SK-N-SH (cell line): Measurements from ENCODE around the gene GSTM3. TPM values are rescaled to one million over a fixed set of nuclear protein-coding genes. Genes with fewer than 3 reads are reported as not detected.

ENCODE experiments used
- CTCF ChIA-PET: fragments of 300-600, 350-600 bp; formaldehyde crosslinking; extraction: SDS; loops from one replicate; lab custom pipeline; 2021; lab: Yijun Ruan, JAX
- POLR2A ChIA-PET: fragments of 350-600 bp; sonication (Branson Sonifier 250); formaldehyde crosslinking; extraction: SDS; loops from one replicate; lab custom pipeline; 2020; ENCODE audit warnings: antibody characterized with exemption, inconsistent platforms; lab: Yijun Ruan, JAX
- DNase-seq: peaks from one replicate; pipeline ENCODE4 v3.0.0; 2012
- H2AFZ ChIP-seq: fragments of 200-600 bp; sonication (generic); 2 replicates; pipeline ENCODE4 v1.8.1; 2016; ENCODE audit warnings: antibody characterized with exemption, mild to moderate bottlenecking, low read depth
- H3F3A ChIP-seq: fragments of 200-600 bp; sonication (generic); replicated peaks from 2 replicates; pipeline ENCODE3; 2016; ENCODE audit warnings: antibody characterized with exemption, mild to moderate bottlenecking; ENCODE audit not compliant: insufficient read depth
- H3K27ac ChIP-seq, 2 experiments: fragments of 200-500 bp in 1 of 2; fragments of 200-600 bp in 1 of 2; sonication (Bioruptor generic) in 1 of 2; sonication (generic), shearing (Covaris generic) in 1 of 2; 2 replicates each; pipeline versions ENCODE4 v1.5.1 to v1.6.1; 2014 to 2016; ENCODE audit warnings: low read depth in 2 of 2, inconsistent platforms in 1 of 2, low read length in 1 of 2, mild to moderate bottlenecking in 1 of 2, mixed read lengths in 1 of 2
- H3K27me3 ChIP-seq: fragments of 200-600 bp; sonication (generic), shearing (Covaris generic); 2 replicates; pipeline ENCODE4 v1.6.1; 2016; ENCODE audit warnings: mixed run types; ENCODE audit not compliant: insufficient read depth
- H3K36me3 ChIP-seq, 2 experiments: fragments of 200-500 bp in 1 of 2; fragments of 200-600 bp in 1 of 2; sonication (Bioruptor generic) in 1 of 2; sonication (generic) in 1 of 2; replicated peaks in 1 of 2; 2 replicates each; pipeline versions ENCODE3 to v1.5.1; 2014 to 2016; ENCODE audit warnings: low read length in 1 of 2, mild to moderate bottlenecking in 1 of 2; ENCODE audit not compliant: insufficient read depth in 2 of 2, control insufficient read depth in 1 of 2
- H3K4me1 ChIP-seq, 2 experiments: fragments of 200-500 bp in 1 of 2; fragments of 200-600 bp in 1 of 2; sonication (Bioruptor generic) in 1 of 2; sonication (generic), shearing (Covaris generic) in 1 of 2; 2 replicates each; pipeline versions ENCODE4 v1.5.1 to v1.6.1; 2014 to 2016; ENCODE audit warnings: low read depth in 1 of 2, low read length in 1 of 2, mixed run types in 1 of 2; ENCODE audit not compliant: insufficient read depth in 2 of 2, control insufficient read depth in 1 of 2
- H3K4me2 ChIP-seq: fragments of 200-600 bp; sonication (generic), shearing (Covaris generic); 2 replicates; pipeline ENCODE4 v1.6.1; 2017; ENCODE audit warnings: mixed run types
- H3K4me3 ChIP-seq, 2 experiments: fragments of 200-500 bp in 1 of 2; fragments of 200-600 bp in 1 of 2; sonication (Bioruptor generic) in 1 of 2; sonication (generic), shearing (Covaris generic) in 1 of 2; 2 replicates each; pipeline versions ENCODE4 v1.5.1 to v1.8.1; 2014 to 2016; ENCODE audit warnings: low read depth in 2 of 2, inconsistent platforms in 1 of 2, low read length in 1 of 2, mild to moderate bottlenecking in 1 of 2, mixed read lengths in 1 of 2, moderate library complexity in 1 of 2
- H3K79me2 ChIP-seq: fragments of 200-600 bp; sonication (generic); 2 replicates; pipeline ENCODE4 v1.8.1; 2017; ENCODE audit warnings: mild to moderate bottlenecking; ENCODE audit not compliant: insufficient read depth
- H3K9ac ChIP-seq: fragments of 200-600 bp; sonication (generic); 2 replicates; pipeline ENCODE4 v1.6.1; 2017; ENCODE audit warnings: mixed run types
- H3K9me2 ChIP-seq: fragments of 200-600 bp; sonication (generic); 2 replicates; pipeline ENCODE4 v1.6.1; 2017; ENCODE audit warnings: mixed run types
- H3K9me3 ChIP-seq: fragments of 200-600 bp; sonication (generic); 2 replicates; pipeline ENCODE4 v1.6.1; 2017; ENCODE audit warnings: mixed run types, mild to moderate bottlenecking, moderate library complexity
- H4K20me1 ChIP-seq: fragments of 200-600 bp; sonication (generic); 2 replicates; pipeline ENCODE4 v1.6.1; 2017; ENCODE audit warnings: mild to moderate bottlenecking, mixed run types; ENCODE audit not compliant: insufficient read depth
- CHD2 ChIP-seq: fragments of 150-350 bp; IDR thresholded peaks from 2 replicates; pipeline ENCODE4 v1.6.1; 2018; ENCODE audit warnings: low read length; ENCODE audit not compliant: partially characterized antibody
- EP300 ChIP-seq, 2 experiments: IDR thresholded peaks; 2 replicates each; pipeline versions ENCODE4 v1.4.0 to v1.6.1; 2012; ENCODE audit warnings: borderline replicate concordance in 1 of 2, low read depth in 1 of 2, low read length in 1 of 2
- FOXJ3 ChIP-seq: sonication (generic); formaldehyde crosslinking; IDR thresholded peaks from 2 replicates; pipeline ENCODE4 v1.5.1; 2020; ENCODE audit warnings: mild to moderate bottlenecking, missing genetic modification reagents
- FOXM1 ChIP-seq: IDR thresholded peaks from 2 replicates; pipeline ENCODE4 v1.4.0; 2012; ENCODE audit warnings: low read depth, mild to moderate bottlenecking
- GABPA ChIP-seq: IDR thresholded peaks from 2 replicates; pipeline ENCODE4 v1.4.0; 2012; ENCODE audit warnings: low read depth, mild to moderate bottlenecking
- JUND ChIP-seq: IDR thresholded peaks from 2 replicates; pipeline ENCODE4 v1.4.0; 2012
- MAX ChIP-seq: IDR thresholded peaks from 2 replicates; pipeline ENCODE4 v1.4.0; 2012; ENCODE audit warnings: low read depth
- MEF2A ChIP-seq: IDR thresholded peaks from 2 replicates; pipeline ENCODE4 v1.4.0; 2012; ENCODE audit warnings: low read depth, borderline replicate concordance
- MXI1 ChIP-seq: IDR thresholded peaks from 2 replicates; pipeline ENCODE4 v1.6.1; 2012; ENCODE audit warnings: mild to moderate bottlenecking, low read depth, low read length, improper control_type of control experiment
- RAD21 ChIP-seq: IDR thresholded peaks from 2 replicates; pipeline ENCODE4 v1.6.1; 2012; ENCODE audit warnings: mild to moderate bottlenecking, low read length
- REST ChIP-seq: IDR thresholded peaks from 2 replicates; pipeline ENCODE4 v1.6.1; 2012; ENCODE audit warnings: mild to moderate bottlenecking, low read depth, low read length, moderate library complexity
- SIN3A ChIP-seq: IDR thresholded peaks from 2 replicates; pipeline ENCODE4 v1.6.1; 2012; ENCODE audit warnings: low read depth, mild to moderate bottlenecking, low read length, moderate library complexity, borderline replicate concordance
- TAF1 ChIP-seq: IDR thresholded peaks from 2 replicates; pipeline ENCODE4 v1.6.1; 2012; ENCODE audit warnings: low read depth, mild to moderate bottlenecking, low read length, moderate library complexity, borderline replicate concordance
- WGBS: methylation state at CpG from one replicate; pipeline ENCODE4 v1.1.6; 2017; ENCODE audit warnings: low lambda C conversion rate; 5-methylcytosine and 5-hydroxymethylcytosine counted together
- polyA plus RNA-seq, 3 experiments: library from polyadenylated mRNA; depleted of rRNA; stranded (reverse); fragments of >200 nt; gene quantifications; 2 replicates each; pipeline ENCODE4 v1.2.3, GENCODE V29; 2012
- TF ChIP-seq, protein P1 (sequence below): fragments of 150-350 bp; IDR thresholded peaks from 2 replicates; pipeline ENCODE4 v1.6.1; 2017; ENCODE audit warnings: antibody characterized with exemption, low read length, low read depth, borderline replicate concordance
- TF ChIP-seq, protein P2 (sequence below): IDR thresholded peaks from 2 replicates; pipeline ENCODE4 v1.4.0; 2012; ENCODE audit warnings: low read depth, borderline replicate concordance

Gene GSTM3
- polyA plus RNA-seq, 1 of the 3 experiments (the other 2 are of a cell fraction): 86.6 TPM

GRCh38 chr1:109722908-109723691, 17.7 kb downstream of the GSTM3 start:
- 88% methylated on average over 7 of the region's 7 CpGs for WGBS
- H2AFZ ChIP-seq: no peak overlapping the region
- H3K9me3 ChIP-seq: no peaks in the 10 kb centered on the region
- peaks cover 0 to 6% of the 10 kb centered on the region in 2 experiments; a peak in 2 of 4 replicates for H3K4me1 ChIP-seq
- no peak overlapping the region for H3K27ac ChIP-seq
- no peaks in the 10 kb centered on the region for H3F3A ChIP-seq
- H4K20me1 ChIP-seq: no peaks in the 10 kb centered on the region
- H3K9ac ChIP-seq: no peak overlapping the region
- H3K9me2 ChIP-seq: no peaks in the 10 kb centered on the region
- no peaks in the 10 kb centered on the region for H3K36me3 ChIP-seq
- no peak overlapping the region for H3K4me3 ChIP-seq
- ChIA-PET CTCF (no interaction called here), POLR2A (no interaction called here)
- H3K4me2 ChIP-seq: no peak overlapping the region
- TF ChIP-seq TAF1 (no peak), RAD21 (no peak), FOXM1 (no peak), MXI1 (no peak), SIN3A (no peak), MAX (no peak), JUND (no peak), EP300 (IDR thresholded peaks at IDR 0.05; ENCODE audit: borderline replicate concordance in 1 of 2, low read depth in 1 of 2, low read length in 1 of 2) (no peak), MEF2A (no peak), CHD2 (no peak), GABPA (no peak), FOXJ3 (CRISPR knock-in tag) (no peak), REST (no peak)
- TF ChIP-seq, protein P1, sequence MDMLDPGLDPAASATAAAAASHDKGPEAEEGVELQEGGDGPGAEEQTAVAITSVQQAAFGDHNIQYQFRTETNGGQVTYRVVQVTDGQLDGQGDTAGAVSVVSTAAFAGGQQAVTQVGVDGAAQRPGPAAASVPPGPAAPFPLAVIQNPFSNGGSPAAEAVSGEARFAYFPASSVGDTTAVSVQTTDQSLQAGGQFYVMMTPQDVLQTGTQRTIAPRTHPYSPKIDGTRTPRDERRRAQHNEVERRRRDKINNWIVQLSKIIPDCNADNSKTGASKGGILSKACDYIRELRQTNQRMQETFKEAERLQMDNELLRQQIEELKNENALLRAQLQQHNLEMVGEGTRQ: no peak
- TF ChIP-seq, protein P2, sequence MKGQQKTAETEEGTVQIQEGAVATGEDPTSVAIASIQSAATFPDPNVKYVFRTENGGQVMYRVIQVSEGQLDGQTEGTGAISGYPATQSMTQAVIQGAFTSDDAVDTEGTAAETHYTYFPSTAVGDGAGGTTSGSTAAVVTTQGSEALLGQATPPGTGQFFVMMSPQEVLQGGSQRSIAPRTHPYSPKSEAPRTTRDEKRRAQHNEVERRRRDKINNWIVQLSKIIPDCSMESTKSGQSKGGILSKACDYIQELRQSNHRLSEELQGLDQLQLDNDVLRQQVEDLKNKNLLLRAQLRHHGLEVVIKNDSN: no peak
- no peaks in the 10 kb centered on the region for H3K27me3 ChIP-seq
- no peaks in the 10 kb centered on the region for H3K79me2 ChIP-seq
- DNase-seq: no peak
